ENCODE measurements around the gene ZNF101. TPM values are rescaled to one million over a fixed set of nuclear protein-coding genes. Genes with fewer than 3 reads are reported as not detected.

ZNF101 gene
- total and polyA plus RNA-seq, 8 donors: 2.2 to 9.1 (median 4.5) TPM

- TF ChIP-seq EP300 (IDR thresholded peaks at IDR 0.05): no peak
- no peak for TF ChIP-seq POLR2A (IDR thresholded peaks at IDR 0.05)
- TF ChIP-seq CTCF (IDR thresholded peaks at IDR 0.05): no peak
- no peak for TF ChIP-seq POLR2AphosphoS5 (IDR thresholded peaks at IDR 0.05)
- intact Hi-C loops (cut with DNase I; ENCODE audit: low total_unique reads): no loop called here
- Histone ChIP-seq H3K27me3 (no peaks in the 10 kb centered on the region), H3K4me3 (no peak overlapping the region), H3K27ac (no peak overlapping the region), H3K4me1 (no peaks in the 10 kb centered on the region), H3K9me3 (no peaks in the 10 kb centered on the region), H3K36me3 (peaks cover 87 to 100% (median 100%) of the 10 kb centered on the region in 4 donors)
- DNase-seq: no peak
- WGBS, 5 donors: 90 to 96% (median 93%) methylated on average over 22 to 24 of the region's 24 CpGs
Measured at GRCh38 chr19:19652482-19653295, 15.9 kb upstream of the ZNF101 start.

- Histone ChIP-seq H3K4me1 (no peaks in the 10 kb centered on the region), H3K4me3 (no peak overlapping the region), H3K36me3 (peaks cover 92 to 100% (median 100%) of the 10 kb centered on the region in 4 donors), H3K9me3 (no peaks in the 10 kb centered on the region), H3K27me3 (no peaks in the 10 kb centered on the region), H3K27ac (no peak overlapping the region)
- intact Hi-C loops (cut with DNase I; ENCODE audit: low total_unique reads): no loop called here
- no peak for DNase-seq
- 91 to 96% (median 95%) methylated on average over 20 to 23 of the region's 23 CpGs for WGBS, 5 donors
- TF ChIP-seq CTCF (IDR thresholded peaks at IDR 0.05): no peak
- TF ChIP-seq POLR2AphosphoS5 (IDR thresholded peaks at IDR 0.05): no peak
- TF ChIP-seq EP300 (IDR thresholded peaks at IDR 0.05): no peak
Measured at GRCh38 chr19:19653597-19654147, 15.0 kb upstream of the ZNF101 start.

GRCh38 chr19:19654441-19654840 lies 14.2 kb upstream of the ZNF101 start:
- DNase-seq: no peak

More at GRCh38 chr19:19654441-19654840, 14.2 kb upstream of the ZNF101 start:
- 92 to 99% (median 96%) methylated on average over 13 to 15 of the region's 15 CpGs for WGBS, 5 donors
- H3K4me3 ChIP-seq: no peak overlapping the region
- intact Hi-C loops (cut with DNase I; ENCODE audit: low total_unique reads): no loop called here
- no peak for TF ChIP-seq EP300 (IDR thresholded peaks at IDR 0.05)
- no peak for TF ChIP-seq POLR2AphosphoS5 (IDR thresholded peaks at IDR 0.05)
- TF ChIP-seq POLR2A (IDR thresholded peaks at IDR 0.05): no peak
- no peak for TF ChIP-seq CTCF (IDR thresholded peaks at IDR 0.05)
- no peaks in the 10 kb centered on the region for H3K4me1 ChIP-seq
- H3K27me3 ChIP-seq: no peaks in the 10 kb centered on the region
- H3K9me3 ChIP-seq: no peaks in the 10 kb centered on the region
- H3K36me3 ChIP-seq: peaks cover 93 to 100% (median 100%) of the 10 kb centered on the region in 4 donors
- no peak overlapping the region for H3K27ac ChIP-seq
